Tibial nerve (tissue), 4 donors: ENCODE measurements around the gene RAD9A. TPM values are rescaled to one million over a fixed set of nuclear protein-coding genes. Genes with fewer than 3 reads are reported as not detected.

Experiments
- DNase-seq, 2 donors: peaks; one replicate each; pipeline ENCODE4 v3.0.0-alpha.2; 2019; ENCODE audit warnings: low spot score in 2 of 2
- H3K27ac ChIP-seq, 4 donors: fragments of 200-600 bp; sonication (generic) in 3 of 4; one replicate each; pipeline ENCODE4 v1.5.1; 2017 to 2019; ENCODE audit warnings: mild to moderate bottlenecking in 1 of 4
- H3K27me3 ChIP-seq, 2 donors: fragments of 200-600 bp; sonication (generic) in 1 of 2; one replicate each; pipeline versions ENCODE4 v1.5.1 to v1.6.0; 2017 to 2019
- H3K36me3 ChIP-seq, 3 donors: fragments of 200-600 bp; sonication (generic); one replicate each; pipeline ENCODE4 v1.5.1; 2018 to 2019
- H3K4me1 ChIP-seq, 4 donors: fragments of 200-600 bp; sonication (generic) in 3 of 4; one replicate each; pipeline ENCODE4 v1.5.1; 2017 to 2019
- H3K4me3 ChIP-seq, 4 donors: fragments of 200-600 bp; sonication (generic) in 3 of 4; one replicate each; pipeline ENCODE4 v1.5.1; 2017 to 2019; ENCODE audit warnings: mild to moderate bottlenecking in 1 of 4, moderate library complexity in 1 of 4
- H3K9me3 ChIP-seq, 4 donors: fragments of 200-600 bp; sonication (generic) in 3 of 4; one replicate each; pipeline ENCODE4 v1.5.1; 2017 to 2019
- EP300 ChIP-seq, 2 donors: sonication (generic); formaldehyde crosslinking; IDR thresholded peaks; one replicate each; pipeline ENCODE4 v1.6.1; 2017; ENCODE audit warnings: antibody characterized with exemption in 2 of 2, mild to moderate bottlenecking in 1 of 2
- POLR2A ChIP-seq, 2 donors: fragments of 450-650 bp; IDR thresholded peaks; one replicate each; pipeline ENCODE4 v1.6.1; 2017; ENCODE audit warnings: antibody characterized with exemption in 2 of 2, mild to moderate bottlenecking in 2 of 2, moderate library complexity in 2 of 2
- WGBS, 2 donors: methylation state at CpG; one replicate each; pipeline ENCODE4 v1.1.5; 2018; 5-methylcytosine and 5-hydroxymethylcytosine counted together
- total RNA-seq, 4 donors: library from RNA; depleted of rRNA; stranded (reverse); fragments of >200 nt; gene quantifications; one replicate each; pipeline ENCODE4 v1.1.0, GENCODE V29; 2016
- TF ChIP-seq, protein P1 (sequence below), 5 experiments: fragments of 200-600 bp in 3 of 5; fragments of 450-650 bp in 2 of 5; sonication (generic) in 3 of 5; IDR thresholded peaks; one replicate each; pipeline ENCODE4 v1.5.1; 2016 to 2019; ENCODE audit warnings: antibody characterized with exemption in 5 of 5, mild to moderate bottlenecking in 3 of 5, moderate library complexity in 2 of 5

RAD9A gene
- total RNA-seq, 4 donors from 2014 or later, result 22.7 to 39.0 (median 36.4) TPM

DNA sequence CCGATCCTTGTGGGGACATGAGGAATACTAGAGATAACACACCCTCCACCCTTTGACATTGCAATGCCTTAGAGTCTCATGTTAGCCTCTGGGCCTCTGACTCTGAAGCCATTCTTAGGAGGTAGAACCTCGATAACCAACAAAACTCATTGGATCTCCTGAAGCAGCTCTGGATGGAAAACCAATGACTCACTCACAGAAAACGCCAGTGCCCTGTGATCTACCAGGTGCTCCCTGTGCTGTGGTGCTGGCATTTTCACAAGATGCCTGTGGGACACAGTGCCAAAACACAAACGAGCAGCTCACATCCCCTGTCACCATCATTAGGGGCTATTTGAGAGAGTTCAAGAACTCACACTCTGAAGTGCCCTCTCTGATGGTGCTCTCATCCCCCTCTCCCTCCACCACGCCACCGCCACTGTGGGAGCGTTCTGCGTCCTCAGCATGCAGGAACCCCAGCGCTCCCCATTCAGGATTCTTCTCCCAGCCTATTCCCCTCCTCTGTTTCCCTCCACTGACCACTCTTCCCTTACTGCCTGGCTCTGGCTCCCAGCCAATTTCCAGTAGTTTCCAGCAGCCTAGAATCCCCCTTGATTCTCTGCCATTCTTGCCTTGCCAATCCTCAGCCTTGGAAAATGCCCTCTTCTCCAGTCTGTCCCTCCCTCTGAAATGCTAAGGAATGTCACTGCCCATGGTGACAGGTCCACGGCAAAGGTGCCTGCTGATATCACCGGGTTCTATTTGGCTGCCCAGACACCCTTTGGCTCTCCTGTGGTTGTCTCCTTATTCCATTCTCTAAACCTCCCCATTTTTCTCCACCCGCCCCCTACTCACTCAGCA, 33.7 kb upstream of the RAD9A start:
- peaks cover 0 to under 1% (median 0%) of the 10 kb centered on the region in 3 donors for H3K36me3 ChIP-seq
- H3K4me1 ChIP-seq, result peaks cover 4 to 67% (median 56%) of the 10 kb centered on the region in 4 donors
- no peaks in the 10 kb centered on the region for H3K9me3 ChIP-seq
- no peak overlapping the region for H3K4me3 ChIP-seq
- peak overlapping the region; percentile 32 to 99 (median 98) for H3K27ac ChIP-seq
- TF ChIP-seq POLR2A (IDR thresholded peaks at IDR 0.05) (no peak), EP300 (IDR thresholded peaks at IDR 0.05) (no peak)
- TF ChIP-seq, protein P1, sequence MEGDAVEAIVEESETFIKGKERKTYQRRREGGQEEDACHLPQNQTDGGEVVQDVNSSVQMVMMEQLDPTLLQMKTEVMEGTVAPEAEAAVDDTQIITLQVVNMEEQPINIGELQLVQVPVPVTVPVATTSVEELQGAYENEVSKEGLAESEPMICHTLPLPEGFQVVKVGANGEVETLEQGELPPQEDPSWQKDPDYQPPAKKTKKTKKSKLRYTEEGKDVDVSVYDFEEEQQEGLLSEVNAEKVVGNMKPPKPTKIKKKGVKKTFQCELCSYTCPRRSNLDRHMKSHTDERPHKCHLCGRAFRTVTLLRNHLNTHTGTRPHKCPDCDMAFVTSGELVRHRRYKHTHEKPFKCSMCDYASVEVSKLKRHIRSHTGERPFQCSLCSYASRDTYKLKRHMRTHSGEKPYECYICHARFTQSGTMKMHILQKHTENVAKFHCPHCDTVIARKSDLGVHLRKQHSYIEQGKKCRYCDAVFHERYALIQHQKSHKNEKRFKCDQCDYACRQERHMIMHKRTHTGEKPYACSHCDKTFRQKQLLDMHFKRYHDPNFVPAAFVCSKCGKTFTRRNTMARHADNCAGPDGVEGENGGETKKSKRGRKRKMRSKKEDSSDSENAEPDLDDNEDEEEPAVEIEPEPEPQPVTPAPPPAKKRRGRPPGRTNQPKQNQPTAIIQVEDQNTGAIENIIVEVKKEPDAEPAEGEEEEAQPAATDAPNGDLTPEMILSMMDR (IDR thresholded peaks at IDR 0.05), result no peak
- no peak for DNase-seq
- WGBS, 2 donors, result 59 to 64% methylated on average over 12 of the region's 12 CpGs
- no peaks in the 10 kb centered on the region for H3K27me3 ChIP-seq

DNA sequence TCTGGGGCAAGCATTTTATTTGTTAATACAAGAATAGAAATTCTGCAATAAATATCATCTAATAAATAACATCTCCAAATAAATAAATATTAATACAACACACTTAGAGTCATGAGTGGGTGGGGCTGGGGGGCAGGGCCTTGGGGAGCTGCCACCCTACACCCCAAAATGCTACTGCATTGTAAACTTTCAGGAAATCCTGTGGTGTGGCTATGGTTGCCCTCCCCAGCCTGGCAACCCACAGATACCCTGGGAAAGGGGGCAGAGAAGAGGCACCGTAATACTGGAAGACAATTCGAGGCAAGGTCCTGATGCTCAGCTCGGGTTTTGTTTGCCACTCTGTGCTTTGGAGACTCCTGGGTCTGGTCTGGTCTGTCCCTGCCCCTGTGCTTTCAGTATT, 27.6 kb upstream of the RAD9A start:
- no peak overlapping the region for H3K27ac ChIP-seq
- H3K4me1 ChIP-seq, result peaks cover 0 to 43% (median 31%) of the 10 kb centered on the region in 4 donors
- peaks cover 0 to 27% (median 0%) of the 10 kb centered on the region in 3 donors for H3K36me3 ChIP-seq
- TF ChIP-seq POLR2A (IDR thresholded peaks at IDR 0.05) (no peak), EP300 (IDR thresholded peaks at IDR 0.05) (no peak)
- no peaks in the 10 kb centered on the region for H3K9me3 ChIP-seq
- no peak for DNase-seq
- H3K4me3 ChIP-seq, result no peak overlapping the region
- H3K27me3 ChIP-seq, result no peaks in the 10 kb centered on the region
- 89 to 93% methylated on average over 3 of the region's 3 CpGs for WGBS, 2 donors

DNA sequence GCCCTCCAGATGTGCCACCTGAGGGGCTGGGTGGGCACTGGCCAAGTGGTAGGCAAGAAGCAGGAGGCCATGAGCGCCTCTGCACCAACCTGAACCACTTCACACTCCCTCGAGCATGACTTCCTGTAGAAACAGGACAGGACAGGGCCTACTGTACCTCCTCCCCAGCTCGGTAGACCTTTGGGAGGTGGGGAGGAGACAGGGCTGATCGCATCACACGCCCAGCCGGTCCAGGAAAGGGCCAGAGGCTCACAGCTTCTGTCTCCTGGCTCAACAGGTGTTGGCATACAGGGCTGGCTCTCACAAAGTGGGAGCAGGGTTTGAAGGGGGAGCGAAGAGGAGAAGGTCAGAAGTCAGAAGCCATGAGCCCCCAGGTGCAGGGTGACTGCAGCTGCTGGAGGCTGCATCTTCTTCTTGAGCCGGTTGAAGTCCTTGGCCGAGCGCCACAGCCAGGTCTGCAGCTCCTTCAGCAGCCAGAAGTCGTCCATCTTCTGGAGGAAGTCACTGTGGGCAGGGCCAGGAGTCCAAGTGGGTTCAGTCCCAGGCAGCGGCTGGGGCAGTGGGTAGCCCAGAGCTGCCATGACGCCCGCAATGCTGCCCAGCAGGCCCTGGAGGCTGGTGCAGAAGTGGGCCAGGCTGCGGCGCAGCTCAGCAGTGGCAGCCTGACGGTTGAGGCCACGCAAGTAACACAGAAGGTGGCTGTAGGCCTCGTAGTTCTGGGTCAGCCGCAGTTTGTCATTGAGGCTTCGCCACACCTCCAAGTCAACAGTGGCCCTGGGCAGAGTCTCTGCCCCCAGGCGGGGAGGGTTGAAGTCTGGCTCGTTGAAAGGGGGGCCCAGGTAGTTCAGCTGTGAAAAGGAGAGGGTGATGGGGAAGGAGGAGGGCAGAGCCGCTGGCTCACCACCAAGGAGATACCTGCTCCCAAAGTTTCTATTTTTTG, 26.7 kb upstream of the RAD9A start:
- H3K4me3 ChIP-seq, result no peak overlapping the region
- H3K9me3 ChIP-seq, result no peaks in the 10 kb centered on the region
- WGBS, 2 donors, result 86 to 88% methylated on average over 18 to 19 of the region's 24 CpGs
- DNase-seq, result no peak
- peaks cover 0 to 42% (median 34%) of the 10 kb centered on the region in 4 donors for H3K4me1 ChIP-seq
- H3K27me3 ChIP-seq, result no peaks in the 10 kb centered on the region
- H3K27ac ChIP-seq, result peak overlapping the region in 3 of 4 donors; percentile 73 to 83 (median 81)
- TF ChIP-seq EP300 (IDR thresholded peaks at IDR 0.05) (no peak), POLR2A (IDR thresholded peaks at IDR 0.05) (no peak)
- TF ChIP-seq, protein P1 (IDR thresholded peaks at IDR 0.05), result no peak
- H3K36me3 ChIP-seq, result peaks cover 0 to 27% (median 0%) of the 10 kb centered on the region in 3 donors

DNA sequence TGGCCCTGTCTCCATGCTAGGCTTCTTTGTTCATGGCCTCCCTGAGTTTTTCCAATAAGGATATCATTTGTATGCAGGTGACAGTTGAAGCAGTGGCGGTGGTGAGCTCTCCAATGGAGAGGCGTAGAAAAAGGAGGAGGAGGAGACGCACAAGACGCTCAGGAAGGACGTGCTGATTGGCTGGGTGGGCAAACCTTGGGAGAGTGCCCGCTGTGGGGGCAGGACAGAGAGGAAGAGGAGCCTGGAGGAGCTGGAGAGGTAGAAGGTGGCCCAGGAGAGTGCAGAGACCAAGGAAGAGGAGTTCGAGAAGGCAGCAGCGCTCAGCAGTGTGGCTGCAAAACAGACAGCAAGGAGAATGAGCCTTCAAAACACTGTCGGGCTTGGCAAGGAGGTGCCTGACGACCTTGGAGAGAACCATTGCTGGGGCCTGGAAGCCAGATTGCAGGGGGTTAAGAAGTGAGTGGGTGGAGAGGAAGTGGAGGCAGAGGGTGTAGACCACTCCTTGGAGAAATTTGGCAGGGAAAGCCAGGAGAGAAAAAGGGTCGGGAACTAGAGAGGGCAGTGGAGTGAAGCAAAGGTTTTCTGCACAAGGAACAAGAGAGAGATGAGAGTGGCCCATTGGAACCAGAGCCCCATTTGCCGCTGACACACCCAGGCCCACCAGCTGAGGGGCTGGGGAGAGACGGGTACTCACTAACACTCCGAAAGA, 25.9 kb upstream of the RAD9A start:
- DNase-seq, result no peak

More for the DNA sequence above, 25.9 kb upstream of the RAD9A start:
- peaks cover 0 to 51% (median 39%) of the 10 kb centered on the region in 4 donors for H3K4me1 ChIP-seq
- no peaks in the 10 kb centered on the region for H3K27me3 ChIP-seq
- H3K36me3 ChIP-seq, result peaks cover 0 to 27% (median 0%) of the 10 kb centered on the region in 3 donors
- WGBS, 2 donors, result 55 to 63% methylated on average over 14 of the region's 14 CpGs
- no peak overlapping the region for H3K4me3 ChIP-seq
- no peaks in the 10 kb centered on the region for H3K9me3 ChIP-seq
- TF ChIP-seq POLR2A (IDR thresholded peaks at IDR 0.05) (no peak), EP300 (IDR thresholded peaks at IDR 0.05) (no peak)
- TF ChIP-seq, protein P1 (IDR thresholded peaks at IDR 0.05), result no peak
- H3K27ac ChIP-seq, result peak overlapping the region; percentile 14 to 83 (median 77)
